CD1c-positive myeloid dendritic cell (primary cell): Measurements from ENCODE around the gene MATN4.

Source experiments
- DNase-seq: peaks from one replicate; pipeline ENCODE4 v3.0.0-alpha.2; 2016; ENCODE audit errors: extremely low spot score

MATN4 gene

GRCh38 chr20:45247865-45248264, 60.2 kb downstream of the MATN4 start:
- DNase-seq = no peak

GRCh38 chr20:45246109-45246508, 62.0 kb downstream of the MATN4 start:
- no peak for DNase-seq
